Measurements from ENCODE around the gene CMSS1. TPM values are rescaled to one million over a fixed set of nuclear protein-coding genes. Genes with fewer than 3 reads are reported as not detected.

CMSS1 gene
- total and polyA plus RNA-seq, 4 donors: 3.8 to 19.5 (median 7.5) TPM

GRCh38 chr3:99772171-99772570 lies 45.5 kb upstream of the CMSS1 start:
- Histone ChIP-seq H3K4me3 (ENCODE audit: low read depth in 1 of 3, low read length in 3 of 3) (no peak overlapping the region), H3K36me3 (ENCODE audit: control insufficient read depth in 4 of 4, insufficient read depth in 3 of 4, low read depth in 1 of 4, low read length in 3 of 4) (no peaks in the 10 kb centered on the region), H3K4me1 (ENCODE audit: control insufficient read depth in 4 of 4, insufficient read depth in 4 of 4, low read length in 3 of 4) (no peaks in the 10 kb centered on the region), H3K27ac (ENCODE audit: low read depth in 1 of 2, low read length in 2 of 2) (no peak overlapping the region), H3K9ac (ENCODE audit: low read depth in 1 of 2, low read length in 2 of 2) (no peak overlapping the region), H3K27me3 (ENCODE audit: control insufficient read depth in 4 of 4, insufficient read depth in 4 of 4, low read length in 3 of 4) (no peaks in the 10 kb centered on the region), H3K9me3 (ENCODE audit: control insufficient read depth in 4 of 4, low read length in 3 of 4) (no peaks in the 10 kb centered on the region)
- TF ChIP-seq SP1 (IDR thresholded peaks at IDR 0.05): no peak
- TF ChIP-seq GABPA (IDR thresholded peaks at IDR 0.05 in 1 of 2, conservative IDR thresholded peaks at IDR 0.05 in 1 of 2): no peak
- TF ChIP-seq RAD21 (IDR thresholded peaks at IDR 0.05): no peak
- no peak for TF ChIP-seq EGR1 (IDR thresholded peaks at IDR 0.05; ENCODE audit: low read depth in 2 of 2)
- no peak for TF ChIP-seq JUND (IDR thresholded peaks at IDR 0.05)
- 91% methylated on average over 3 of the region's 3 CpGs for WGBS
- DNase-seq (ENCODE audit: low spot score): no peak

- Histone ChIP-seq H3K4me3 (ENCODE audit: low read depth in 1 of 3, low read length in 3 of 3) (no peak overlapping the region), H3K36me3 (ENCODE audit: control insufficient read depth in 4 of 4, insufficient read depth in 3 of 4, low read depth in 1 of 4, low read length in 3 of 4) (no peaks in the 10 kb centered on the region), H3K4me1 (ENCODE audit: control insufficient read depth in 4 of 4, insufficient read depth in 4 of 4, low read length in 3 of 4) (no peaks in the 10 kb centered on the region), H3K27me3 (ENCODE audit: control insufficient read depth in 4 of 4, insufficient read depth in 4 of 4, low read length in 3 of 4) (no peaks in the 10 kb centered on the region), H3K27ac (ENCODE audit: low read depth in 1 of 2, low read length in 2 of 2) (no peak overlapping the region), H3K9ac (ENCODE audit: low read depth in 1 of 2, low read length in 2 of 2) (no peak overlapping the region), H3K9me3 (ENCODE audit: control insufficient read depth in 4 of 4, low read length in 3 of 4) (no peaks in the 10 kb centered on the region)
- DNase-seq (ENCODE audit: low spot score): no peak
- TF ChIP-seq TAF1 (conservative IDR thresholded peaks at IDR 0.05) (no peak), RAD21 (IDR thresholded peaks at IDR 0.05) (no peak), MAX (IDR thresholded peaks at IDR 0.05) (no peak), NR2F2 (IDR thresholded peaks at IDR 0.05) (no peak), REST (IDR thresholded peaks at IDR 0.05) (no peak), HNF4A (conservative IDR thresholded peaks at IDR 0.05) (no peak)
- WGBS: 82% methylated on average over 1 of the region's 1 CpG
These were observed 45.0 kb upstream of the CMSS1 start for GRCh38 chr3:99772671-99773070.

- Histone ChIP-seq H3K36me3 (ENCODE audit: control insufficient read depth in 4 of 4, insufficient read depth in 3 of 4, low read depth in 1 of 4, low read length in 3 of 4) (no peaks in the 10 kb centered on the region), H3K27ac (ENCODE audit: low read depth in 1 of 2, low read length in 2 of 2) (no peak overlapping the region), H3K4me1 (ENCODE audit: control insufficient read depth in 4 of 4, insufficient read depth in 4 of 4, low read length in 3 of 4) (no peaks in the 10 kb centered on the region), H3K27me3 (ENCODE audit: control insufficient read depth in 4 of 4, insufficient read depth in 4 of 4, low read length in 3 of 4) (no peaks in the 10 kb centered on the region), H3K9me3 (ENCODE audit: control insufficient read depth in 4 of 4, low read length in 3 of 4) (no peaks in the 10 kb centered on the region), H3K9ac (ENCODE audit: low read depth in 1 of 2, low read length in 2 of 2) (no peak overlapping the region), H3K4me3 (ENCODE audit: low read depth in 1 of 3, low read length in 3 of 3) (no peak overlapping the region)
- no peak for DNase-seq (ENCODE audit: low spot score)
- 65% methylated on average over 2 of the region's 2 CpGs for WGBS
- no peak for TF ChIP-seq RXRA (IDR thresholded peaks at IDR 0.05)
- no peak for TF ChIP-seq ZBTB33 (IDR thresholded peaks at IDR 0.05)
- no peak for TF ChIP-seq HNF4A (conservative IDR thresholded peaks at IDR 0.05)
- TF ChIP-seq HNF4G (IDR thresholded peaks at IDR 0.05): no peak
- no peak for TF ChIP-seq MAX (IDR thresholded peaks at IDR 0.05)
- TF ChIP-seq CTCF (IDR thresholded peaks at IDR 0.05; ENCODE audit: low read depth, low read length, missing input control): no peak
- TF ChIP-seq JUND (IDR thresholded peaks at IDR 0.05): no peak
- TF ChIP-seq NR2F2 (IDR thresholded peaks at IDR 0.05): no peak
- TF ChIP-seq FOXA2 (IDR thresholded peaks at IDR 0.05): no peak
- TF ChIP-seq FOXA1 (IDR thresholded peaks at IDR 0.05): no peak
These were observed 43.2 kb upstream of the CMSS1 start for GRCh38 chr3:99774467-99774866.
